ENCODE results near the gene ENKUR.
A peak's percentile ranks its signal among the peaks of the same experiment; 100 is the strongest.
"Not testable (repeated sequence)": the region's sequence is repeated elsewhere in the genome, so short reads cannot be mapped to it uniquely, and the experiment has no call there.

ENKUR gene

GRCh38 chr10:24969841-24970281, 46.1 kb downstream of the ENKUR start:
- DNase-seq, result no peak

GRCh38 chr10:24968951-24969350, 47.0 kb downstream of the ENKUR start:
- not testable (repeated sequence) for DNase-seq

GRCh38 chr10:24968349-24968748, 47.6 kb downstream of the ENKUR start:
- no peak for DNase-seq

- no peak for DNase-seq
Measured at GRCh38 chr10:24966962-24967481, 48.9 kb downstream of the ENKUR start.

- no peak for DNase-seq
Measured at GRCh38 chr10:24965051-24965450, 50.9 kb downstream of the ENKUR start.

GRCh38 chr10:24963521-24964041, 52.4 kb downstream of the ENKUR start:
- no peak for DNase-seq

GRCh38 chr10:24962995-24963394, 53.0 kb downstream of the ENKUR start:
- DNase-seq, result no peak

GRCh38 chr10:24961582-24961981, 54.4 kb downstream of the ENKUR start:
- DNase-seq, result no peak

- DNase-seq, result no peak
Measured at GRCh38 chr10:24959382-24959730, 56.6 kb downstream of the ENKUR start.

GRCh38 chr10:24958721-24959381, 57.1 kb downstream of the ENKUR start:
- no peak for DNase-seq

GRCh38 chr10:24958091-24958720, 57.8 kb downstream of the ENKUR start:
- no peak for DNase-seq

GRCh38 chr10:24957624-24958051, 58.3 kb downstream of the ENKUR start:
- DNase-seq, result not testable (repeated sequence)

- no peak for DNase-seq
Measured at GRCh38 chr10:24953675-24954074, 62.3 kb downstream of the ENKUR start.

- peak; percentile 11 to 56 (median 40) for DNase-seq
Measured at GRCh38 chr10:24952707-24953645, 63.0 kb downstream of the ENKUR start.

GRCh38 chr10:24952143-24952706, 63.7 kb downstream of the ENKUR start, which contains the start of gene PRTFDC1:
Gene PRTFDC1, minus strand, starts transcription at chr10:24952606. Its CDS starts 31 bp downstream, at chr10:24952575.
- DNase-seq, result peak in 2 of 5 donors; percentile 17 to 34

- peak in 1 of 5 donors; percentile 52 for DNase-seq
Measured at GRCh38 chr10:24951201-24952142, 64.5 kb downstream of the ENKUR start.

GRCh38 chr10:24950439-24950838, 65.5 kb downstream of the ENKUR start:
- no peak for DNase-seq

- DNase-seq, result no peak
Measured at GRCh38 chr10:24949616-24950015, 66.3 kb downstream of the ENKUR start.

- DNase-seq, result peak in 1 of 5 donors; percentile 64
Measured at GRCh38 chr10:24947304-24948097, 68.5 kb downstream of the ENKUR start.

Measured in T-helper 1 cell (primary cell).